Bone marrow (tissue), 2 donors: Measurements from ENCODE around the gene PDLIM5.
"Not testable (repeated sequence)": the region's sequence is repeated elsewhere in the genome, so short reads cannot be mapped to it uniquely, and the experiment has no call there.

ENCODE experiments used
- DNase-seq, 2 donors: peaks; one replicate each; lab custom pipeline; 2025; lab: John Stamatoyannopoulos, UW

Gene PDLIM5

DNA sequence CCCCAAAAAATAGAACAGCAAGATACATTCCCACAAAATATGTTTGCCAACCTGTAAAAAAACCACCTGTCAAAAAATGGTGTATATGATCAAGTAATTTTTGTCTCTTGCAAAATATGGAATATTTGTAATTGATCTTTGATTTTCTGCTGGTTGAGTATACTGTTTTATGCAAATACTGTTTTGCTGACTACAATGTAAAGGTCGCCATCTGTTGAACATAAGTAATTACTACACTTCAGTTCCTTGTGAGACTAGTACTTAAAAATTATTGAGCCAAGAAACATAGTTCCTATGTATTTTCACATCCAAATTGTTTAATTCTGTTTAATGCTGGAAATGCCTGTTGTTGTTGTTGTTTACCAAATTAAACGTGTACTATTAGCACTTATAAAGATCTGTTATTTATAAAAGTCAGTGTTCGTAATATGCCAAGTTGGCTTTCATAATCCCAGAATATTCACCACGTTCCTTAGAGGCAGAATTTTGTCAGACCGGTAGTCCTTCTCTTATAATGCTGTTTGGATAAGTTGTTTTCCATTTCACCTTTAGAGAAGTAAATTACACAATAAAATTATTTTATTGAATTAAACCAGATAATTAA, 144.2 kb downstream of the PDLIM5 start:
- peak in 1 of 2 donors; percentile 28 for DNase-seq

DNA sequence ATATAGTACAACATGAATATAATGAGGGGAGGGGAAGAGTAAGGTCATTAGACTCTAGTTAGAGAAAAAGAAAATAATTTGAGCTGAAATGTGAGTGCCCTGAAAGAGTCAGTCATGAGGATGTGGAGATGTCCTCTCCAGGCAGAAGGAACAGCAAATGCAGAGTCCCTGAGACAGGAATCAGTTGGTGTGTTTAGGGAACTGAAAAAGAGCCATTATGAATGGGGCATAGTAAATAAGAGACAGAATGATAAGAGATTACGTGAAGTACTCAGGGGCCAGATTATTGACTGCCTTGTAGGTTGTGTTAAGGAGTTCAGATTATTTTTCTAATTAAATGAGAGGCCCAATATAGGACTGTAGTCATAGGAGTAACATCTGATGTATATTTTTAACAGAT, 147.0 kb downstream of the PDLIM5 start:
- no peak for DNase-seq

DNA sequence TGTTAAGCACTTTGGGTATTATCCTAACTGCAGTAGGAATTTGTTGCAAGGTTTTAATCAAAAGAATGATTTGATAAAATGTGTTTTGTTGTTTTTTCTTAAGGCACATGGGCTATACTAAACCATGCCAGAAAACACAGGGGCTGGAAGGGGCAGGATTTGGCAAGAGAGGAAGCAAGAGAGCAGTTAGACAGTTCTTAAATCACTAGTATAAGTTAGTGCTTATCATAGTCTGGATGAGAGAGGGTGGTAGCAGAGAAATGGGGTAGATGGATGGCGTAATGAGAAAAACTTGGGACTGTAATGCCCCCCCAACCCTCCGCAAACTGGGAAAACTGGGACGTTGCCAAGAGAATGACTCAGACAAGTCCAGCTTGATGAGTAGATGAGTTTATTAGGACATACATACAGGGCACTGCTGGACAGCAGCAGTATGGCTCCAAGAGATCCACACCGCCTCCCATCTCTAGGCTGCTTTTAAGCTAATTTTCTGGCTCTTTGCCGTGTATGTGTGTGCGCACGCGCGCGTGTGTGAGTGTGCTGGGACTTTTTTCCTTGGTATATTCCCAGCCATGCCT, 151.5 kb downstream of the PDLIM5 start:
- DNase-seq: no peak

GRCh38 chr4:94605241-94605805, 153.6 kb downstream of the PDLIM5 start:
- DNase-seq: no peak

DNA sequence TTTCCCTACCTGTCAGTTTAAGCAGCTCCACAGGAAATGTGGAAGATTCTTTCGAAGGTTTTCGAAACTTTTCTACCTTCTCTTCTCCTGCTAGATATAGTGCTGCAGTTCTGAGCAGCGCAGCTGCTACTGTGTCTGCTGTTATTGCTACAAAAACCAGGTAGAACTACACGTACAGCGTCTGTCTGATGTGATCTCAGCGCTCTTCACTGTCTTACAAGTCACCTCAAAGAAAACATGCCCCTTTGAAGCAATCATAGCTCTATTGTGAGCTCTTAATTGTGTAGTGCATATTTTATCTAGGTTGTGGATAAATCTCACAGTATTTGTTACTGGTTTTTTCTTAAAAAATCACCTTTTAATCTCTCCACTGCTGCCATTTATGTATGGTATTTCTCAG, 158.4 kb downstream of the PDLIM5 start:
- DNase-seq: no peak

GRCh38 chr4:94613248-94613647, 161.5 kb downstream of the PDLIM5 start:
- DNase-seq: no peak

- no peak for DNase-seq
Measured at GRCh38 chr4:94615451-94615850, 163.7 kb downstream of the PDLIM5 start.

DNA sequence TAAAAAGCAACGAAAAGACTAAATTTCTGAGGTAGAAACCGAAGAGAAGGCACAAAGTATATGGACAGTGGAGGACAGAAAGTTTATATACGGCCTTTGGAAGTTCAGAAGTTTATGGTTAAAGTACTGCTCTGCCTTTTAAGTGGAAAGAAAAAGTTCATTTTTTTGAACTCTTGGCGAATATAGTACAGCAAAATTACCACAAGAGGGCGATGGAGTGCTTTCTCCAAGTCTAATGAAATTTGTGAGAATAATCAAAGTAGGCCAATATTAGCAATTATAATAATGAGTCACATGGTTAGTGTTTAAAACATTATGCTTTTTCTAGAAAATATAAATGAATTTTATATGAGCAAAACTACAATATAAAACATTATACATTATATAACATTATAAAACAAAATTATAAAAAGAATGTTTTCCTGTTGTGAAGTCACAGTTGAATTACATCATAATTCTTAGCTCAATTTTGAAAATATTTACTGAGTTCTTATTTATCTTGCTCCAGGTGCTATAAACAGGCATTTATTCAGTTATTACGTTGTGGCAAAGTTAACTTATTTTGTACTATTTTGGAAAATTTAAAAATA, 169.8 kb downstream of the PDLIM5 start:
- peak in 1 of 2 donors; percentile 7 for DNase-seq

DNA sequence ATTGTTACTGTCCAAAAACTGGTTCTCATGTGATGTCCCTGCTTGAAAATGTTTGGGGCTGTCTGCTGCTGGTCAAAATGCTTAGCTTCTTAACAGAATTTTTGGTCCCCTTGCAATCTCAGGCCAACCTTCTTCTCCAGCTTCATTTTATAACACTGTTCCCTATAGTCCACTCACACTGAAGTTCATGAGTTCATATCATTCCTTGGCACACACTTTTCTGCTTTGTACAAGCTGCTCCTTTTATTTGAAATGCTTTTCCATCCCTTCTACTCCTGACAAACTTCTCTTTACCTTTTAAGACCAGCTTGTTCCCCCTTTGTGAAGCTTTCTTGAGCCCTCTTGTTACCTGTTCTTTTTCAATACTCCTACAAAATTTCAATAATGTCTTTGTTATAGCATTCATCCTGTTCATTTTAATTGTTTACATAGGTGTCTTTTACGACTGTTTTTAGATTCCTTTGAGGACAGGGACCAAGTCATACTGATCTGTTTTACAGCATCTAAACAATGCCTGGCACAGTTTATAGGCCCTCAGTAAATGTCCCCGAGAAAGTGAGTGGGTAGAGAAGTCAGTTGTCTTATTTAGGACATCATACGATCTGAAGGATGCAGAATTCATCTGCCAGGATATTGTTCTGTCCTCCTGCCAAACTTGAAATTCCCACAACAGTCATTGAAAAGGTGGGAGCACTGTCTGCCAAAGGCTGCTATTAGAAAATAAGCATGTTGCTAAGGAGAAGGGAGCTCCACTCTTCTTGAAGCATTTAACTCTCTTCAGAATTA, 171.6 kb downstream of the PDLIM5 start:
- DNase-seq: no peak

GRCh38 chr4:94626942-94627341, 175.2 kb downstream of the PDLIM5 start:
- DNase-seq: no peak

DNA sequence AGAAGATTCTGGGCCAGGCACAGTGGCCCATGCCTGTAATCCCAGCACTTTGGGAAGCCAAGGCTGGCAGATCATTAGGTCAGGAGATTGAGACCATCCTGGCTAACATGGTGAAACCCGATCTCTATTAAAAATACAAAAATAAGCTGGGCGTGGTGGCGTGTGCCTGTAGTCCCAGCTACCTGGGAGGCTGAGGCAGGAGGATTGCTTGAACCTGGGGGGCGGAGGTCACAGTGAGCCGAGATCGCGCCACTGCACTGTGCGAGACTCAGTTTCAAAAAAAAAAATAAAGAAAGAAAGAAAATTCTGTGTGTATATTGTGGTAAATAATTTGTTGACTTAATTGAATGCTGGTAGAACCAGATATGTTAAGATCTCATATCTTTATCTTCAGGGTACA, 177.3 kb downstream of the PDLIM5 start:
- DNase-seq: not testable (repeated sequence)

- no peak for DNase-seq
Measured at GRCh38 chr4:94629837-94630236, 178.1 kb downstream of the PDLIM5 start.

DNA sequence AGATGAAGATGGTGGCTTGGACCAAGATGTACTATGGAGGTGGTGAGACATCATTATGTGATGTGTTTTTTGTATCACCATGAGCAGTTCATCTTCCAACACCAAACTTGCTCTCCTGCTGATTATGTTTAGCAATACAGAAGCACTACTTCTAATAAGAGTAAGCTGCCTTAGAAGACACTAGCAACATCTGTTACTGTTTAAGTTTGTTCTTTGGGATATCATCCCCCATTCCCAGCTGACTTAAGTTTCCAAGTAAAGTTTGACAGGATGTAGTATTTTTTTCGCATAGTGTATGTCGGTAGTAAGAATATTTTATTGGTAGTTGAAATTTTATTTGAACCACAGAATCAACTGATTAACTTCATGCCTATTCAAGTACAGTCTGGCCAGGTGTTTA, 182.5 kb downstream of the PDLIM5 start:
- DNase-seq: no peak

GRCh38 chr4:94635177-94635576, 183.4 kb downstream of the PDLIM5 start:
- no peak for DNase-seq

GRCh38 chr4:94636004-94636403, 184.3 kb downstream of the PDLIM5 start:
- no peak for DNase-seq

DNA sequence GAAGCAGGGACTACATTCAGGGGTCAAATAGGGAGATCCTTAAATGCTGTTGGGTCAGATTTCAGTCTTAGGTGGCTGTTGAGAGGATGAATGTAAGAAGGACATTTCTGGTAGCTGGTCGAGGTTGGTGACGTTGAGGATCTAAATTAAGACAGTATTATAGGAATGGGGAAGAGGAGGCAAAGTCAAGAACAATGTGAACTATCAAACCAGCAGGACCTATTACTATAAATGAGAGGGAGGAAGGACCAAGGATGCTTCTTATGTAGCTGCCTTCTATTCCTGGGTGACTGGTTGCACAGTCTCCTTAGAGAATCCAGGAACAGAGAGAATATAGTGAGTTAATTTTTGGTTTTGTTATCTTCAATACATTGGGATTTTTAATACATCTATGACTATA, 187.6 kb downstream of the PDLIM5 start:
- no peak for DNase-seq

GRCh38 chr4:94640151-94640550, 188.4 kb downstream of the PDLIM5 start:
- DNase-seq: no peak

DNA sequence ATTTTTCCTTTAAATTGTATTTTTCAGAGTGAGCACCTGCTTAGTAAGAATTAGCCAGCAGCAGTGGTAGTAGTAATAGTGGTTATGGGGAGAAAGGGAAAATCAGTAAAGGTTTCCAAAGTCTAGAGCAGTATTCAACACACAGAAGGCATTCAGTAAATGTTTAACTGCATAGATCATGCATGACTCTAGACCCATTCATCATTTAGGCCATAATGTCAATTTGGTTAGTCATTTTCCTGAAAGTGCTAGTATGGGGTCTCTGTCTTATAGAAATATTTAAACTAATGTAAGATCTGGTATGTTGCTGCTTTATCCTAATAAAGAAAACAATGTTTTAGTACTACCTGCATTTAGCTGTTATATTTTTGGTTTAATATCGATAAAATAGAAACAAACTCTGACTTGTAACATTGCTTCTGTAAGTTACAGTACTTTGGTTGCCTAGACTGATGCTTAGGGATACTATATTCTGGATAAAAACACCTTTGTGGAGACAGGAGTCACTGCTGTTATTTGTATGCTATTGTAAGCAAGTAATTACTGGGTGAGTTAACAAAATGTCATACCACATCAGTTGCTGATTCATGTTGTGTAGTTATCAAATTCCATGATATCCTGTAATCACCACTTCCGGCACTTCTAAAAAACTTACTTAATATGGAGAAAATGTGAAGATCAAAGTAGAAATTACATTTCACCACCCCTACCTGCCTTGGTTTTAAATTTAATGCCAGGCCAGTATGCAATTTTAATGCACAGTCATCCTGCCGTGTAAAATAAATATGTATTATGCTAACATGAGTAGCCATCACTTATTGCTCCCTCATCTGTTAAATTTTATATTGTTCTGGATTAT, 190.2 kb downstream of the PDLIM5 start:
- no peak for DNase-seq

GRCh38 chr4:94642561-94642866, 190.8 kb downstream of the PDLIM5 start:
- no peak for DNase-seq

DNA sequence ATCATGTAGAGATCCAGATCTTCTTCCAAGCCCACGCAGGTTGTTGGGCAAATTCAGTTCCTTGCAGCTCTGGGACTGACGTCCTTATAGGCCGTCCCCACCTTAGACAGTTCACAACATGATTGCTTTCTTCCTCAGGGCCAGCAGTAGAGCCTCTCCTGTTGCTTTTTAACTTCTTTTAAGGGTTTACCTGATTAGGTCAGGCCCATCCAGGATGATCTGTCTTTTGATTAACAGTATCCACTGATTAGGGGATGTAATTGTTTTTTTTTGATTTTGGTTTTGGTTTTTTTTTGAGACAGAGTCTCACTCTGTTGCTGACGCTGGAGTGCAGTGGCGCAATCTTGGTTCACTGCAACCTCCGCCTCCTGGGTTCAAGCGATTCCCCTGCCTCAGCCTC, 197.0 kb downstream of the PDLIM5 start:
- no peak for DNase-seq

DNA sequence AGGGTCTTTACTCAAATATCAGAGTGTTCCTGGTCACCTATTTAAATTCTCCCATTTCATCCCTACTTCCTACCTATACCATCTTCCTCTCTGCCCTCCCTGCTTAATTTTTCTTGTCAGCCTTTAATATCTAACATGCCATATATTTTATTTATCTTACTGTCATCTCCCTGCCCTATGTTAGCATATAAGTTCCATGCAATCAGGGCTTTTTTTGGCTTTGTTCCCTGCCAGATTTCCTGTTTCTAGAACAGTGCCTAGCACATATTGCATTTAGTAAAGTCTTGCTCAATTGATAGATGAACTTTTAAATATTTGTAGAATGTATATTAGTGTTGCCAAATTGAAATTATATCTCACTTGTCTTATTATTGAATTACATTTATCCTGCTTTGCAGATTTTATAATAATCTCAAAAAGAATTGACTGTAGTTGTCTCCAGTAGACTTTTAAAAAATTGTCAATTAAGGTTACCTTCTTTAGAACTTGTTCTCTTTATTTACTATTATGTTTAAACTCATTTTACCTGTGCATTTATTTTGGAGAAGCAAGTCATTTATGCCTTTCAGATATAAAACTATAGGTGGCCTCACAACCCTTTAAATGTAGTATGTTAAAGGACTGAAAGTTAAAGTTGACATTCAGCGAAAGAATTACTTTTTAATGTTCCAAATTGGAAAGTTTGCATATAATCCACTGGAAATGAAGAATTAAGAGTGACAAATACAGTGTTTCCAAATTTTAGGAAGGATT, 197.8 kb downstream of the PDLIM5 start:
- no peak for DNase-seq
